Stomach (tissue), 4 donors: ENCODE data around the gene GMNC.

Experiments
- POLR2A ChIP-seq, 4 donors: fragments of 450-650 bp; IDR thresholded peaks; one replicate each; pipeline ENCODE4 v1.6.1; 2016; ENCODE audit warnings: antibody characterized with exemption in 4 of 4, control low read depth in 2 of 4, mild to moderate bottlenecking in 1 of 4, moderate library complexity in 1 of 4
- POLR2AphosphoS5 ChIP-seq, 3 donors: sonication (generic); formaldehyde crosslinking; IDR thresholded peaks; one replicate each; pipeline ENCODE4 v1.6.1; 2016; ENCODE audit warnings: antibody characterized with exemption in 3 of 3
- TF ChIP-seq, protein P1 (sequence below), 7 experiments: fragments of 450-650 bp in 4 of 7; fragments of 200-600 bp in 3 of 7; sonication (generic) in 3 of 7; IDR thresholded peaks; one replicate each; pipeline ENCODE4 v1.5.1; 2016 to 2019; ENCODE audit warnings: antibody characterized with exemption in 7 of 7, control low read depth in 2 of 7, mild to moderate bottlenecking in 1 of 7

DNA sequence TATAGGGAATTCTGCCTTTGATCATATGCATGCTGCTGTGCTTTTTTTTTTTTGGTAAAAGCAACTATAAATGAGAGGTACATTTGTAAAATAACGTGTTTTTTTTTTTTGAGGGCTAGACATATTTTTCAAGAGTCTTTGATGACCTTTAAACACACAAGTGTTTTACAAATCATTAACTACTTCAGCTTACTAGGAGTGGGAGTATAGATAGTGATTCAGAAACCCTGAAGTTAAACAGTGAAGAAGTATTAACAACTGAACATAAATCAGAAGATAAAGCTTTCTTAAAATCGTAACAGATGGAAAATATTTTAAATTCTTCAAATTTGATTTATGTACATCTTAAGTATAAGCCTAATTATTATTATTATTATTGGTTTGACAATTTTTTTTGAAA lies 2.9 kb upstream of the GMNC start:
- TF ChIP-seq POLR2AphosphoS5 (IDR thresholded peaks at IDR 0.05) (no peak), POLR2A (IDR thresholded peaks at IDR 0.05) (no peak)
- TF ChIP-seq, protein P1, sequence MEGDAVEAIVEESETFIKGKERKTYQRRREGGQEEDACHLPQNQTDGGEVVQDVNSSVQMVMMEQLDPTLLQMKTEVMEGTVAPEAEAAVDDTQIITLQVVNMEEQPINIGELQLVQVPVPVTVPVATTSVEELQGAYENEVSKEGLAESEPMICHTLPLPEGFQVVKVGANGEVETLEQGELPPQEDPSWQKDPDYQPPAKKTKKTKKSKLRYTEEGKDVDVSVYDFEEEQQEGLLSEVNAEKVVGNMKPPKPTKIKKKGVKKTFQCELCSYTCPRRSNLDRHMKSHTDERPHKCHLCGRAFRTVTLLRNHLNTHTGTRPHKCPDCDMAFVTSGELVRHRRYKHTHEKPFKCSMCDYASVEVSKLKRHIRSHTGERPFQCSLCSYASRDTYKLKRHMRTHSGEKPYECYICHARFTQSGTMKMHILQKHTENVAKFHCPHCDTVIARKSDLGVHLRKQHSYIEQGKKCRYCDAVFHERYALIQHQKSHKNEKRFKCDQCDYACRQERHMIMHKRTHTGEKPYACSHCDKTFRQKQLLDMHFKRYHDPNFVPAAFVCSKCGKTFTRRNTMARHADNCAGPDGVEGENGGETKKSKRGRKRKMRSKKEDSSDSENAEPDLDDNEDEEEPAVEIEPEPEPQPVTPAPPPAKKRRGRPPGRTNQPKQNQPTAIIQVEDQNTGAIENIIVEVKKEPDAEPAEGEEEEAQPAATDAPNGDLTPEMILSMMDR (IDR thresholded peaks at IDR 0.05) = no peak
